Measurements from ENCODE around the gene RSU1.
A peak's percentile ranks its signal among the peaks of the same experiment; 100 is the strongest.

RSU1 gene

GRCh38 chr10:16822726-16823360 is 5.6 kb upstream of the RSU1 start:
- Histone ChIP-seq H3K27ac (ENCODE audit: low read length, poor library complexity, severe bottlenecking) (no peak overlapping the region), H3K9ac (ENCODE audit: low read length) (no peak overlapping the region), H3K27me3 (ENCODE audit: control insufficient read depth in 1 of 2, insufficient read depth in 1 of 2, low read length in 2 of 2) (no peaks in the 10 kb centered on the region)

GRCh38 chr10:16822027-16822426 is 4.8 kb upstream of the RSU1 start:
- WGBS: 93% methylated on average over 2 of the region's 2 CpGs
- H4K91ac ChIP-seq (ENCODE audit: low read length): no peak overlapping the region
- H3K9me3 ChIP-seq (ENCODE audit: control insufficient read depth, low read length): peaks cover 21% of the 10 kb centered on the region
- no peak overlapping the region for H2AFZ ChIP-seq (ENCODE audit: low read depth, low read length)
- H3K4me1 ChIP-seq (ENCODE audit: control insufficient read depth, insufficient read depth, low read depth, low read length): no peaks in the 10 kb centered on the region
- no peak overlapping the region for H2BK15ac ChIP-seq (ENCODE audit: low read depth, poor library complexity, severe bottlenecking)
- H3K23ac ChIP-seq (ENCODE audit: low read length in 2 of 2): no peak overlapping the region
- peaks cover 0 to 26% of the 10 kb centered on the region in 2 experiments for H3K36me3 ChIP-seq (ENCODE audit: control insufficient read depth in 1 of 2, insufficient read depth in 2 of 2, low read depth in 1 of 2, low read length in 2 of 2)
- no peak overlapping the region for H3K14ac ChIP-seq (ENCODE audit: low read length in 2 of 2)
- H3K9ac ChIP-seq (ENCODE audit: low read length): no peak overlapping the region
- no peak overlapping the region for H2BK120ac ChIP-seq (ENCODE audit: low read depth, low read length)
- no peak overlapping the region for H3K4ac ChIP-seq (ENCODE audit: low read depth in 1 of 2, low read length in 2 of 2)
- no peaks in the 10 kb centered on the region for H3K27me3 ChIP-seq (ENCODE audit: control insufficient read depth in 1 of 2, insufficient read depth in 1 of 2, low read length in 2 of 2)
- no peak overlapping the region for H3K4me3 ChIP-seq (ENCODE audit: insufficient read depth in 1 of 2, low read depth in 1 of 2, low read length in 2 of 2)
- H3K18ac ChIP-seq (ENCODE audit: low read depth in 1 of 2, low read length in 2 of 2): no peak overlapping the region
- no peak overlapping the region for H2BK5ac ChIP-seq (ENCODE audit: low read depth, low read length, poor library complexity, severe bottlenecking)
- no peak overlapping the region for H4K8ac ChIP-seq (ENCODE audit: low read length)
- no peak overlapping the region for H2BK12ac ChIP-seq (ENCODE audit: low read length in 2 of 2)
- no peaks in the 10 kb centered on the region for H3K79me1 ChIP-seq (replicated peaks; ENCODE audit: low read length, poor library complexity, severe bottlenecking)
- DNase-seq: no peak
- no peak overlapping the region for H3K27ac ChIP-seq (ENCODE audit: low read length, poor library complexity, severe bottlenecking)
- no peak overlapping the region for H2AK5ac ChIP-seq (ENCODE audit: low read length, severe bottlenecking)
- no peak overlapping the region for H3K4me2 ChIP-seq (ENCODE audit: low read length, poor library complexity, severe bottlenecking)

More at GRCh38 chr10:16822726-16823360, 5.6 kb upstream of the RSU1 start:
- Histone ChIP-seq H4K91ac (ENCODE audit: low read length) (peak overlapping the region; percentile 27), H3K23ac (ENCODE audit: low read length in 2 of 2) (no peak overlapping the region), H3K4me1 (ENCODE audit: control insufficient read depth, insufficient read depth, low read depth, low read length) (no peaks in the 10 kb centered on the region), H3K4me2 (ENCODE audit: low read length, poor library complexity, severe bottlenecking) (no peak overlapping the region), H2BK15ac (ENCODE audit: low read depth, poor library complexity, severe bottlenecking) (no peak overlapping the region), H3K79me1 (replicated peaks; ENCODE audit: low read length, poor library complexity, severe bottlenecking) (no peaks in the 10 kb centered on the region), H2BK120ac (ENCODE audit: low read depth, low read length) (no peak overlapping the region), H3K4me3 (ENCODE audit: insufficient read depth in 1 of 2, low read depth in 1 of 2, low read length in 2 of 2) (peak overlapping the region in 1 of 2 experiments; percentile 16), H3K4ac (ENCODE audit: low read depth in 1 of 2, low read length in 2 of 2) (no peak overlapping the region), H4K8ac (ENCODE audit: low read length) (no peak overlapping the region), H3K36me3 (ENCODE audit: control insufficient read depth in 1 of 2, insufficient read depth in 2 of 2, low read depth in 1 of 2, low read length in 2 of 2) (peaks cover 0 to 26% of the 10 kb centered on the region in 2 experiments), H3K9me3 (ENCODE audit: control insufficient read depth, low read length) (peaks cover 21% of the 10 kb centered on the region), H3K14ac (ENCODE audit: low read length in 2 of 2) (no peak overlapping the region), H3K18ac (ENCODE audit: low read depth in 1 of 2, low read length in 2 of 2) (no peak overlapping the region), H2AK5ac (ENCODE audit: low read length, severe bottlenecking) (no peak overlapping the region), H2BK12ac (ENCODE audit: low read length in 2 of 2) (no peak overlapping the region), H2AFZ (ENCODE audit: low read depth, low read length) (no peak overlapping the region), H2BK5ac (ENCODE audit: low read depth, low read length, poor library complexity, severe bottlenecking) (no peak overlapping the region)
- 73% methylated on average over 4 of the region's 4 CpGs for WGBS
- no peak for DNase-seq

GRCh38 chr10:16820421-16820820 is 3.2 kb upstream of the RSU1 start:
- no peak overlapping the region for H4K91ac ChIP-seq (ENCODE audit: low read length)
- no peak overlapping the region for H2BK12ac ChIP-seq (ENCODE audit: low read length in 2 of 2)
- H2BK15ac ChIP-seq (ENCODE audit: low read depth, poor library complexity, severe bottlenecking): no peak overlapping the region
- no peak overlapping the region for H3K14ac ChIP-seq (ENCODE audit: low read length in 2 of 2)
- no peak overlapping the region for H2AK5ac ChIP-seq (ENCODE audit: low read length, severe bottlenecking)
- H3K79me1 ChIP-seq (replicated peaks; ENCODE audit: low read length, poor library complexity, severe bottlenecking): peaks cover 3% of the 10 kb centered on the region
- peaks cover 5% of the 10 kb centered on the region for H3K4me1 ChIP-seq (ENCODE audit: control insufficient read depth, insufficient read depth, low read depth, low read length)
- no peak overlapping the region for H2BK5ac ChIP-seq (ENCODE audit: low read depth, low read length, poor library complexity, severe bottlenecking)
- no peak overlapping the region for H3K4ac ChIP-seq (ENCODE audit: low read depth in 1 of 2, low read length in 2 of 2)
- no peak overlapping the region for H3K4me2 ChIP-seq (ENCODE audit: low read length, poor library complexity, severe bottlenecking)
- H3K36me3 ChIP-seq (ENCODE audit: control insufficient read depth in 1 of 2, insufficient read depth in 2 of 2, low read depth in 1 of 2, low read length in 2 of 2): peaks cover 0 to 31% of the 10 kb centered on the region in 2 experiments
- H2BK120ac ChIP-seq (ENCODE audit: low read depth, low read length): no peak overlapping the region
- no peak overlapping the region for H3K18ac ChIP-seq (ENCODE audit: low read depth in 1 of 2, low read length in 2 of 2)
- H3K4me3 ChIP-seq (ENCODE audit: insufficient read depth in 1 of 2, low read depth in 1 of 2, low read length in 2 of 2): no peak overlapping the region
- H3K23ac ChIP-seq (ENCODE audit: low read length in 2 of 2): no peak overlapping the region
- 91% methylated on average over 5 of the region's 5 CpGs for WGBS
- H3K27ac ChIP-seq (ENCODE audit: low read length, poor library complexity, severe bottlenecking): no peak overlapping the region
- H3K9ac ChIP-seq (ENCODE audit: low read length): no peak overlapping the region
- peaks cover 21% of the 10 kb centered on the region for H3K9me3 ChIP-seq (ENCODE audit: control insufficient read depth, low read length)
- H2AFZ ChIP-seq (ENCODE audit: low read depth, low read length): no peak overlapping the region
- H3K27me3 ChIP-seq (ENCODE audit: control insufficient read depth in 1 of 2, insufficient read depth in 1 of 2, low read length in 2 of 2): no peaks in the 10 kb centered on the region
- H4K8ac ChIP-seq (ENCODE audit: low read length): no peak overlapping the region
- DNase-seq: no peak

GRCh38 chr10:16820018-16820417 is 2.8 kb upstream of the RSU1 start:
- Histone ChIP-seq H2BK12ac (ENCODE audit: low read length in 2 of 2) (no peak overlapping the region), H3K79me1 (replicated peaks; ENCODE audit: low read length, poor library complexity, severe bottlenecking) (peaks cover 6% of the 10 kb centered on the region), H2BK15ac (ENCODE audit: low read depth, poor library complexity, severe bottlenecking) (no peak overlapping the region), H3K27me3 (ENCODE audit: control insufficient read depth in 1 of 2, insufficient read depth in 1 of 2, low read length in 2 of 2) (no peaks in the 10 kb centered on the region), H4K8ac (ENCODE audit: low read length) (no peak overlapping the region), H2BK120ac (ENCODE audit: low read depth, low read length) (no peak overlapping the region), H3K4me1 (ENCODE audit: control insufficient read depth, insufficient read depth, low read depth, low read length) (peaks cover 5% of the 10 kb centered on the region), H3K4me2 (ENCODE audit: low read length, poor library complexity, severe bottlenecking) (no peak overlapping the region), H3K27ac (ENCODE audit: low read length, poor library complexity, severe bottlenecking) (no peak overlapping the region), H4K91ac (ENCODE audit: low read length) (no peak overlapping the region), H3K9ac (ENCODE audit: low read length) (no peak overlapping the region), H2BK5ac (ENCODE audit: low read depth, low read length, poor library complexity, severe bottlenecking) (no peak overlapping the region), H3K14ac (ENCODE audit: low read length in 2 of 2) (no peak overlapping the region), H3K4ac (ENCODE audit: low read depth in 1 of 2, low read length in 2 of 2) (no peak overlapping the region), H3K4me3 (ENCODE audit: insufficient read depth in 1 of 2, low read depth in 1 of 2, low read length in 2 of 2) (no peak overlapping the region), H3K23ac (ENCODE audit: low read length in 2 of 2) (no peak overlapping the region), H3K36me3 (ENCODE audit: control insufficient read depth in 1 of 2, insufficient read depth in 2 of 2, low read depth in 1 of 2, low read length in 2 of 2) (peaks cover 0 to 35% of the 10 kb centered on the region in 2 experiments), H2AFZ (ENCODE audit: low read depth, low read length) (no peak overlapping the region), H3K9me3 (ENCODE audit: control insufficient read depth, low read length) (peaks cover 21% of the 10 kb centered on the region), H2AK5ac (ENCODE audit: low read length, severe bottlenecking) (no peak overlapping the region), H3K18ac (ENCODE audit: low read depth in 1 of 2, low read length in 2 of 2) (no peak overlapping the region)
- no peak for DNase-seq
- 88% methylated on average over 1 of the region's 1 CpG for WGBS
